GM12878 (cell line): ENCODE data around the gene KRTAP10-1. TPM values are rescaled to one million over a fixed set of nuclear protein-coding genes. Genes with fewer than 3 reads are reported as not detected.

Experiments
- ATAC-seq: fragments of 200-7000 bp; cut with Tn5 transposase; 3 replicates; pipeline ENCODE4 v1.9.1; 2020; ENCODE audit warnings: mild to moderate bottlenecking, moderate library complexity
- BruUV-seq: library from RNA; stranded (reverse); fragments of 400-500 nt; replicated peaks from 2 replicates; lab custom pipeline; 2021; lab: Mats Ljungman, UMichigan
- CTCF ChIA-PET: fragments of 300-600 bp; sonication (Branson Sonifier 250); formaldehyde crosslinking; extraction: SDS; loops from one replicate; lab custom pipeline; 2021; ENCODE audit warnings: inconsistent platforms; lab: Yijun Ruan, JAX
- POLR2A ChIA-PET: fragments of 350-600 bp; formaldehyde crosslinking; extraction: SDS; loops from one replicate; lab custom pipeline; 2021; ENCODE audit warnings: inconsistent platforms; lab: Charles Lee
- RAD21 ChIA-PET: fragments of 300-600 bp; sonication (Branson Sonifier 250); formaldehyde crosslinking; loops from one replicate; lab custom pipeline; 2023; ENCODE audit warnings: antibody characterized with exemption; ENCODE audit not compliant: unreplicated experiment; lab: Charles Lee
- SMC1A ChIA-PET: fragments of 300-600 bp; sonication (Branson Sonifier 250); formaldehyde crosslinking; loops from one replicate; lab custom pipeline; 2023; ENCODE audit not compliant: unreplicated experiment, uncharacterized antibody; lab: Charles Lee
- DNase-seq: peaks from one replicate; pipeline ENCODE4 v3.0.0-alpha.2; 2011; ENCODE audit warnings: low read depth, low spot score
- FAIRE-seq: peaks from 3 replicates; lab custom pipeline; 2011; peaks lifted over from hg19 to GRCh38; lab: Jason Lieb, UNC
- H2AFZ ChIP-seq: 2 replicates; pipeline ENCODE4 v1.6.0; 2011; ENCODE audit warnings: low read depth, low read length, control low read depth; ENCODE audit not compliant: control insufficient read depth
- H3K27ac ChIP-seq: 2 replicates; pipeline ENCODE4 v1.5.1; 2011; ENCODE audit warnings: control low read depth; ENCODE audit not compliant: control insufficient read depth, insufficient read depth
- H3K27me3 ChIP-seq, 2 experiments: replicated peaks in 1 of 2; 2 replicates each; pipeline versions ENCODE4 v1.6.0 to v1.6.1; 2011; ENCODE audit warnings: low read length in 1 of 2; ENCODE audit not compliant: control insufficient read depth in 2 of 2, insufficient read depth in 2 of 2
- H3K36me3 ChIP-seq, 2 experiments: 2 replicates each; pipeline ENCODE4 v1.5.1; 2011; ENCODE audit warnings: low read length in 1 of 2; ENCODE audit not compliant: control insufficient read depth in 2 of 2, insufficient read depth in 2 of 2
- H3K4me1 ChIP-seq: 2 replicates; pipeline ENCODE4 v1.6.1; 2011; ENCODE audit warnings: mild to moderate bottlenecking, low read length, moderate library complexity, mixed read lengths; ENCODE audit not compliant: control insufficient read depth, insufficient read depth
- H3K4me2 ChIP-seq: 2 replicates; pipeline ENCODE4 v1.6.0; 2011; ENCODE audit warnings: control low read depth; ENCODE audit not compliant: control insufficient read depth, insufficient read depth
- H3K4me3 ChIP-seq: fragments of 200-600 bp; sonication (generic); 2 replicates; pipeline ENCODE4 v1.5.1; 2016
- H3K79me2 ChIP-seq: 2 replicates; pipeline ENCODE4 v1.6.0; 2011; ENCODE audit warnings: low read length; ENCODE audit not compliant: control insufficient read depth, insufficient read depth
- H3K9ac ChIP-seq: 2 replicates; pipeline ENCODE4 v1.8.0; 2011; ENCODE audit warnings: low read length, control low read depth, mixed read lengths; ENCODE audit not compliant: control insufficient read depth, insufficient read depth
- H3K9me3 ChIP-seq: replicated peaks from 3 replicates; pipeline ENCODE4 v1.5.1; 2011; ENCODE audit warnings: mild to moderate bottlenecking, low read length; ENCODE audit not compliant: control insufficient read depth, insufficient read depth
- H4K20me1 ChIP-seq: 2 replicates; pipeline ENCODE4 v1.6.0; 2011; ENCODE audit not compliant: control insufficient read depth, insufficient read depth
- CBFB ChIP-seq: IDR thresholded peaks from 2 replicates; pipeline ENCODE4 v1.6.1; 2016; ENCODE audit warnings: antibody characterized with exemption, low read depth
- CHD2 ChIP-seq: IDR thresholded peaks from 2 replicates; pipeline ENCODE4 v1.6.1; 2011; ENCODE audit warnings: low read depth, low read length, improper control_type of control experiment, borderline replicate concordance
- EZH2 ChIP-seq: IDR thresholded peaks from 2 replicates; pipeline ENCODE4 v1.6.1; 2012; ENCODE audit warnings: low read depth, mild to moderate bottlenecking, control low read depth, inconsistent platforms, low read length, borderline replicate concordance; ENCODE audit not compliant: control insufficient read depth
- FOXK2 ChIP-seq: fragments of 450-650 bp; IDR thresholded peaks from 2 replicates; pipeline ENCODE4 v1.6.1; 2017; ENCODE audit warnings: mild to moderate bottlenecking, moderate library complexity
- JUNB ChIP-seq: IDR thresholded peaks from 2 replicates; pipeline ENCODE4 v1.6.1; 2016; ENCODE audit warnings: antibody characterized with exemption, mild to moderate bottlenecking
- SMAD5 ChIP-seq: IDR thresholded peaks from 2 replicates; pipeline ENCODE4 v1.6.1; 2016; ENCODE audit warnings: antibody characterized with exemption, low read depth
- ZNF274 ChIP-seq: IDR thresholded peaks from one replicate; pipeline ENCODE4 v1.8.0; 2011; ENCODE audit not compliant: insufficient read length, insufficient read depth
- WGBS: methylation state at CpG from one replicate; pipeline ENCODE4 v1.1.6; 2016; ENCODE audit warnings: low lambda C conversion rate; ENCODE audit not compliant: insufficient replicate concordance, insufficient coverage; ENCODE audit errors: missing lambda C conversion rate; 5-methylcytosine and 5-hydroxymethylcytosine counted together
- in situ Hi-C: fragments of 300-500 bp; cut with MboI; formaldehyde crosslinking; loops from 9 replicates; pipeline ENCODE4 v1.14.3; 2018; ENCODE audit warnings: mixed read lengths
- intact Hi-C: fragments of 100-400 bp; cut with micrococcal nuclease; formaldehyde crosslinking; loops from one replicate; pipeline ENCODE4 v1.14.2; 2022; ENCODE audit not compliant: unreplicated experiment
- polyA plus RNA-seq, 11 experiments: library from polyadenylated mRNA; depleted of rRNA in 4 of 11; unstranded in 6 of 11; stranded (reverse) in 5 of 11; fragments of >200 nt; fragmentation: Nextera tagmentation in 4 of 11; fragmentation: Illumina TruSeq in 1 of 11; extraction: Ambion mirVana in 4 of 11; extraction: Trizol in 1 of 11; gene quantifications; 1 replicate in 1 of 11; 2 replicates in 10 of 11; pipeline versions ENCODE4 v1.2.1 to v1.2.3, GENCODE V29; 2011 to 2016; ENCODE audit warnings: inconsistent platforms in 2 of 11, missing spikeins in 2 of 11, low read depth in 1 of 11
- total RNA-seq, 4 experiments: library from RNA; depleted of rRNA in 3 of 4; stranded (reverse); fragments of >200 nt in 3 of 4; fragmentation: Illumina TruSeq in 1 of 4; extraction: Trizol in 1 of 4; gene quantifications; 2 replicates each; pipeline versions ENCODE4 v1.2.1 to v1.2.3, GENCODE V29; 2013 to 2021
- TF ChIP-seq, protein P1 (sequence below): IDR thresholded peaks from 2 replicates; pipeline ENCODE4 v1.6.1; 2012; ENCODE audit warnings: low read depth, low read length, improper control_type of control experiment
- TF ChIP-seq, protein P2 (sequence below): IDR thresholded peaks from 2 replicates; pipeline ENCODE4 v1.6.1; 2012; ENCODE audit warnings: mild to moderate bottlenecking, low read depth, low read length
- TF ChIP-seq, protein P3 (sequence below), 3 experiments: IDR thresholded peaks in 2 of 3; conservative IDR thresholded peaks in 1 of 3; 2 replicates each; pipeline ENCODE4 v1.5.1; 2011; ENCODE audit warnings: low read depth in 3 of 3, low read length in 3 of 3, mild to moderate bottlenecking in 3 of 3, control low read depth in 2 of 3, moderate library complexity in 2 of 3, inconsistent platforms in 1 of 3, mixed read lengths in 1 of 3; ENCODE audit not compliant: control insufficient read depth in 2 of 3, insufficient read depth in 1 of 3; ENCODE audit errors: extremely low read depth in 1 of 3
- TF ChIP-seq, protein P4 (sequence below): fragments of 450-650 bp; formaldehyde crosslinking; IDR thresholded peaks from 2 replicates; pipeline ENCODE4 v1.4.0; 2020; ENCODE audit warnings: mild to moderate bottlenecking, moderate library complexity
- TF ChIP-seq, protein P5 (sequence below): fragments of 450-650 bp; IDR thresholded peaks from 2 replicates; pipeline ENCODE4 v1.6.1; 2016; ENCODE audit warnings: mild to moderate bottlenecking

Gene KRTAP10-1
- total and polyA plus RNA-seq, 10 of the 15 experiments (the other 5 are each of a cell fraction or from before 2014, with no cell fraction given), result not detected

DNA sequence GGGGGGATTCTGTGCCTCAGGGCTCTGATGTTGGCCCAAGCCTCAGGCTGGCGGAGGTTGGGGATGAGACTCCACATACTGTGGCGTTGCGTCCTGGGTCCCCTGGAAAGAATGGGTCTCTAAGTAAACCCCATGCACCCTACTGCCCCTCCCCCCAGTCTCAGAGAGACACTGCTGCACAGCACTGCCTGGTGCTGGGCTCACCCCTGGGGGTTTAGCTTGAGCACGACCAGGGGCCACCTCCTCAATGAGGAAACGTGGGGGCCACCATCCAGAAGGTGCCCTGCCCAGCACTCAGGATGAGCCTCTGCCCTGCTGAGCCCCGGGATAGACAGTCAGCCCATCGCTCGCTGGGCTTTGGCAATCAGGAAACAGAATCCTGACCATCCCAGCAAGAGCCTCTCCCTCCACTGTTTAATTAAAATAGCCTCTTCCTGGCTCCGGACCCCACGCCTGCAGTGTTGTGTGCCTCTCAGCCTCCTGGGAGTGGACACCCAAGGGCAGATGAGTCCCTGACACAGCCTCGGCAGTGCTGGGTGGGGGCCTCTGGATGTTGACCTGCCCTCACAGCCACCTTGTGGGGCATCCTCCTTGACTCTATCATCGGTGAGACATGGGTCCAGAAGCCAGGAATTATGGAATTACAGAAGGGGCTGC lies 30.0 kb upstream of the KRTAP10-1 start:
- no TSS peak for BruUV-seq
- ATAC-seq (no peak), DNase-seq (no peak), FAIRE-seq (no peak)
- Histone ChIP-seq H3K9me3 (no peaks in the 10 kb centered on the region; the same call in 2 of the 3 replicates), H3K4me2 (no peak overlapping the region), H3K79me2 (no peaks in the 10 kb centered on the region), H3K27ac (no peak overlapping the region), H3K4me1 (no peaks in the 10 kb centered on the region), H3K4me3 (no peak overlapping the region), H2AFZ (no peak overlapping the region), H3K9ac (no peak overlapping the region), H3K27me3 (no peaks in the 10 kb centered on the region), H4K20me1 (no peaks in the 10 kb centered on the region), H3K36me3 (no peaks in the 10 kb centered on the region)
- in situ Hi-C loops (no loop called here), intact Hi-C loops (no loop called here)
- RAD21 ChIA-PET, result no interaction called here
- 61% methylated on average over 12 of the region's 12 CpGs for WGBS
- CTCF ChIA-PET, result no interaction called here
- POLR2A ChIA-PET, result no interaction called here
- SMC1A ChIA-PET, result no interaction called here
- TF ChIP-seq SMAD5 (no peak), FOXK2 (no peak), JUNB (no peak), CHD2 (no peak), EZH2 (no peak), ZNF274 (no peak), CBFB (no peak)
- TF ChIP-seq, protein P1, sequence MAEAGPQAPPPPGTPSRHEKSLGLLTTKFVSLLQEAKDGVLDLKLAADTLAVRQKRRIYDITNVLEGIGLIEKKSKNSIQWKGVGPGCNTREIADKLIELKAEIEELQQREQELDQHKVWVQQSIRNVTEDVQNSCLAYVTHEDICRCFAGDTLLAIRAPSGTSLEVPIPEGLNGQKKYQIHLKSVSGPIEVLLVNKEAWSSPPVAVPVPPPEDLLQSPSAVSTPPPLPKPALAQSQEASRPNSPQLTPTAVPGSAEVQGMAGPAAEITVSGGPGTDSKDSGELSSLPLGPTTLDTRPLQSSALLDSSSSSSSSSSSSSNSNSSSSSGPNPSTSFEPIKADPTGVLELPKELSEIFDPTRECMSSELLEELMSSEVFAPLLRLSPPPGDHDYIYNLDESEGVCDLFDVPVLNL, result no peak
- TF ChIP-seq, protein P2, sequence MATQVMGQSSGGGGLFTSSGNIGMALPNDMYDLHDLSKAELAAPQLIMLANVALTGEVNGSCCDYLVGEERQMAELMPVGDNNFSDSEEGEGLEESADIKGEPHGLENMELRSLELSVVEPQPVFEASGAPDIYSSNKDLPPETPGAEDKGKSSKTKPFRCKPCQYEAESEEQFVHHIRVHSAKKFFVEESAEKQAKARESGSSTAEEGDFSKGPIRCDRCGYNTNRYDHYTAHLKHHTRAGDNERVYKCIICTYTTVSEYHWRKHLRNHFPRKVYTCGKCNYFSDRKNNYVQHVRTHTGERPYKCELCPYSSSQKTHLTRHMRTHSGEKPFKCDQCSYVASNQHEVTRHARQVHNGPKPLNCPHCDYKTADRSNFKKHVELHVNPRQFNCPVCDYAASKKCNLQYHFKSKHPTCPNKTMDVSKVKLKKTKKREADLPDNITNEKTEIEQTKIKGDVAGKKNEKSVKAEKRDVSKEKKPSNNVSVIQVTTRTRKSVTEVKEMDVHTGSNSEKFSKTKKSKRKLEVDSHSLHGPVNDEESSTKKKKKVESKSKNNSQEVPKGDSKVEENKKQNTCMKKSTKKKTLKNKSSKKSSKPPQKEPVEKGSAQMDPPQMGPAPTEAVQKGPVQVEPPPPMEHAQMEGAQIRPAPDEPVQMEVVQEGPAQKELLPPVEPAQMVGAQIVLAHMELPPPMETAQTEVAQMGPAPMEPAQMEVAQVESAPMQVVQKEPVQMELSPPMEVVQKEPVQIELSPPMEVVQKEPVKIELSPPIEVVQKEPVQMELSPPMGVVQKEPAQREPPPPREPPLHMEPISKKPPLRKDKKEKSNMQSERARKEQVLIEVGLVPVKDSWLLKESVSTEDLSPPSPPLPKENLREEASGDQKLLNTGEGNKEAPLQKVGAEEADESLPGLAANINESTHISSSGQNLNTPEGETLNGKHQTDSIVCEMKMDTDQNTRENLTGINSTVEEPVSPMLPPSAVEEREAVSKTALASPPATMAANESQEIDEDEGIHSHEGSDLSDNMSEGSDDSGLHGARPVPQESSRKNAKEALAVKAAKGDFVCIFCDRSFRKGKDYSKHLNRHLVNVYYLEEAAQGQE, result no peak
- TF ChIP-seq, protein P3, sequence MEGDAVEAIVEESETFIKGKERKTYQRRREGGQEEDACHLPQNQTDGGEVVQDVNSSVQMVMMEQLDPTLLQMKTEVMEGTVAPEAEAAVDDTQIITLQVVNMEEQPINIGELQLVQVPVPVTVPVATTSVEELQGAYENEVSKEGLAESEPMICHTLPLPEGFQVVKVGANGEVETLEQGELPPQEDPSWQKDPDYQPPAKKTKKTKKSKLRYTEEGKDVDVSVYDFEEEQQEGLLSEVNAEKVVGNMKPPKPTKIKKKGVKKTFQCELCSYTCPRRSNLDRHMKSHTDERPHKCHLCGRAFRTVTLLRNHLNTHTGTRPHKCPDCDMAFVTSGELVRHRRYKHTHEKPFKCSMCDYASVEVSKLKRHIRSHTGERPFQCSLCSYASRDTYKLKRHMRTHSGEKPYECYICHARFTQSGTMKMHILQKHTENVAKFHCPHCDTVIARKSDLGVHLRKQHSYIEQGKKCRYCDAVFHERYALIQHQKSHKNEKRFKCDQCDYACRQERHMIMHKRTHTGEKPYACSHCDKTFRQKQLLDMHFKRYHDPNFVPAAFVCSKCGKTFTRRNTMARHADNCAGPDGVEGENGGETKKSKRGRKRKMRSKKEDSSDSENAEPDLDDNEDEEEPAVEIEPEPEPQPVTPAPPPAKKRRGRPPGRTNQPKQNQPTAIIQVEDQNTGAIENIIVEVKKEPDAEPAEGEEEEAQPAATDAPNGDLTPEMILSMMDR (IDR thresholded peaks at IDR 0.05 in 2 of 3, conservative IDR thresholded peaks at IDR 0.05 in 1 of 3; ENCODE audit: control insufficient read depth in 2 of 3, extremely low read depth in 1 of 3, insufficient read depth in 1 of 3, low read depth in 3 of 3, low read length in 3 of 3), result no peak
- TF ChIP-seq, protein P4, sequence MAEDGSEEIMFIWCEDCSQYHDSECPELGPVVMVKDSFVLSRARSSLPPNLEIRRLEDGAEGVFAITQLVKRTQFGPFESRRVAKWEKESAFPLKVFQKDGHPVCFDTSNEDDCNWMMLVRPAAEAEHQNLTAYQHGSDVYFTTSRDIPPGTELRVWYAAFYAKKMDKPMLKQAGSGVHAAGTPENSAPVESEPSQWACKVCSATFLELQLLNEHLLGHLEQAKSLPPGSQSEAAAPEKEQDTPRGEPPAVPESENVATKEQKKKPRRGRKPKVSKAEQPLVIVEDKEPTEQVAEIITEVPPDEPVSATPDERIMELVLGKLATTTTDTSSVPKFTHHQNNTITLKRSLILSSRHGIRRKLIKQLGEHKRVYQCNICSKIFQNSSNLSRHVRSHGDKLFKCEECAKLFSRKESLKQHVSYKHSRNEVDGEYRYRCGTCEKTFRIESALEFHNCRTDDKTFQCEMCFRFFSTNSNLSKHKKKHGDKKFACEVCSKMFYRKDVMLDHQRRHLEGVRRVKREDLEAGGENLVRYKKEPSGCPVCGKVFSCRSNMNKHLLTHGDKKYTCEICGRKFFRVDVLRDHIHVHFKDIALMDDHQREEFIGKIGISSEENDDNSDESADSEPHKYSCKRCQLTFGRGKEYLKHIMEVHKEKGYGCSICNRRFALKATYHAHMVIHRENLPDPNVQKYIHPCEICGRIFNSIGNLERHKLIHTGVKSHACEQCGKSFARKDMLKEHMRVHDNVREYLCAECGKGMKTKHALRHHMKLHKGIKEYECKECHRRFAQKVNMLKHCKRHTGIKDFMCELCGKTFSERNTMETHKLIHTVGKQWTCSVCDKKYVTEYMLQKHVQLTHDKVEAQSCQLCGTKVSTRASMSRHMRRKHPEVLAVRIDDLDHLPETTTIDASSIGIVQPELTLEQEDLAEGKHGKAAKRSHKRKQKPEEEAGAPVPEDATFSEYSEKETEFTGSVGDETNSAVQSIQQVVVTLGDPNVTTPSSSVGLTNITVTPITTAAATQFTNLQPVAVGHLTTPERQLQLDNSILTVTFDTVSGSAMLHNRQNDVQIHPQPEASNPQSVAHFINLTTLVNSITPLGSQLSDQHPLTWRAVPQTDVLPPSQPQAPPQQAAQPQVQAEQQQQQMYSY (CRISPR knock-in tag), result no peak
- TF ChIP-seq, protein P5, sequence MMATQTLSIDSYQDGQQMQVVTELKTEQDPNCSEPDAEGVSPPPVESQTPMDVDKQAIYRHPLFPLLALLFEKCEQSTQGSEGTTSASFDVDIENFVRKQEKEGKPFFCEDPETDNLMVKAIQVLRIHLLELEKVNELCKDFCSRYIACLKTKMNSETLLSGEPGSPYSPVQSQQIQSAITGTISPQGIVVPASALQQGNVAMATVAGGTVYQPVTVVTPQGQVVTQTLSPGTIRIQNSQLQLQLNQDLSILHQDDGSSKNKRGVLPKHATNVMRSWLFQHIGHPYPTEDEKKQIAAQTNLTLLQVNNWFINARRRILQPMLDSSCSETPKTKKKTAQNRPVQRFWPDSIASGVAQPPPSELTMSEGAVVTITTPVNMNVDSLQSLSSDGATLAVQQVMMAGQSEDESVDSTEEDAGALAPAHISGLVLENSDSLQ, result no peak
